Measurements from ENCODE around the gene GMDS. TPM values are rescaled to one million over a fixed set of nuclear protein-coding genes. Genes with fewer than 3 reads are reported as not detected.

The GMDS gene
- total RNA-seq, 4 donors from 2014 or later, result 3.4 to 7.2 (median 4.6) TPM

GRCh38 chr6:2077826-2078225, 167.6 kb downstream of the GMDS start:
- Histone ChIP-seq H3K27ac (no peak overlapping the region), H3K36me3 (no peaks in the 10 kb centered on the region)

GRCh38 chr6:2073476-2073875, 171.9 kb downstream of the GMDS start:
- in situ Hi-C loops (cut with MboI; ENCODE audit: low sequenced_read_pairs in 4 of 4), result no loop called here

More at GRCh38 chr6:2077826-2078225, 167.6 kb downstream of the GMDS start:
- H3K27me3 ChIP-seq, result no peaks in the 10 kb centered on the region
- in situ Hi-C loops (cut with MboI; ENCODE audit: low sequenced_read_pairs in 4 of 4) (no loop called here), intact Hi-C loops (cut with DNase I; ENCODE audit: low total_unique reads) (no loop called here)
- ATAC-seq (no peak), DNase-seq (no peak)
- H3K4me1 ChIP-seq, result no peaks in the 10 kb centered on the region
- no peaks in the 10 kb centered on the region for H3K9me3 ChIP-seq
- no peak for TF ChIP-seq CTCF (IDR thresholded peaks at IDR 0.05 in 4 of 5, conservative IDR thresholded peaks at IDR 0.05 in 1 of 5)
- TF ChIP-seq POLR2A (IDR thresholded peaks at IDR 0.05), result no peak
- H3K4me3 ChIP-seq, result no peak overlapping the region

GRCh38 chr6:2072453-2072852, 173.0 kb downstream of the GMDS start:
- H3K36me3 ChIP-seq, result no peaks in the 10 kb centered on the region
- no peak for TF ChIP-seq POLR2A (IDR thresholded peaks at IDR 0.05)
- TF ChIP-seq CTCF (IDR thresholded peaks at IDR 0.05 in 4 of 5, conservative IDR thresholded peaks at IDR 0.05 in 1 of 5), result no peak
- intact Hi-C loops (cut with DNase I; ENCODE audit: low total_unique reads), result no loop called here
- no peaks in the 10 kb centered on the region for H3K9me3 ChIP-seq
- H3K4me3 ChIP-seq, result no peak overlapping the region
- no peaks in the 10 kb centered on the region for H3K4me1 ChIP-seq
- no peaks in the 10 kb centered on the region for H3K27me3 ChIP-seq
- H3K27ac ChIP-seq, result no peak overlapping the region
- ATAC-seq (no peak), DNase-seq (no peak)
- in situ Hi-C loops (cut with MboI; ENCODE audit: low sequenced_read_pairs in 4 of 4), result no loop called here

More at GRCh38 chr6:2073476-2073875, 171.9 kb downstream of the GMDS start:
- no peak overlapping the region for H3K4me3 ChIP-seq
- no peaks in the 10 kb centered on the region for H3K27me3 ChIP-seq
- H3K4me1 ChIP-seq, result no peaks in the 10 kb centered on the region
- ATAC-seq (no peak), DNase-seq (no peak)
- TF ChIP-seq CTCF (IDR thresholded peaks at IDR 0.05 in 4 of 5, conservative IDR thresholded peaks at IDR 0.05 in 1 of 5) (no peak), POLR2A (IDR thresholded peaks at IDR 0.05) (no peak)
- intact Hi-C loops (cut with DNase I; ENCODE audit: low total_unique reads), result no loop called here
- no peak overlapping the region for H3K27ac ChIP-seq
- H3K36me3 ChIP-seq, result no peaks in the 10 kb centered on the region
- H3K9me3 ChIP-seq, result no peaks in the 10 kb centered on the region

GRCh38 chr6:2063547-2063946, 181.9 kb downstream of the GMDS start:
- intact Hi-C loops (cut with DNase I; ENCODE audit: low total_unique reads), result no loop called here
- Histone ChIP-seq H3K9me3 (no peaks in the 10 kb centered on the region), H3K4me1 (no peaks in the 10 kb centered on the region), H3K36me3 (no peaks in the 10 kb centered on the region), H3K4me3 (no peak overlapping the region), H3K27ac (no peak overlapping the region), H3K27me3 (no peaks in the 10 kb centered on the region)
- DNase-seq (no peak), ATAC-seq (no peak)
- in situ Hi-C loops (cut with MboI; ENCODE audit: low sequenced_read_pairs in 4 of 4), result no loop called here
- TF ChIP-seq CTCF (IDR thresholded peaks at IDR 0.05 in 4 of 5, conservative IDR thresholded peaks at IDR 0.05 in 1 of 5) (no peak), POLR2A (IDR thresholded peaks at IDR 0.05) (no peak)

- no peak for TF ChIP-seq CTCF (IDR thresholded peaks at IDR 0.05 in 4 of 5, conservative IDR thresholded peaks at IDR 0.05 in 1 of 5)
- TF ChIP-seq POLR2A (IDR thresholded peaks at IDR 0.05), result no peak
- in situ Hi-C loops (cut with MboI; ENCODE audit: low sequenced_read_pairs in 4 of 4) (no loop called here), intact Hi-C loops (cut with DNase I; ENCODE audit: low total_unique reads) (no loop called here)
- Histone ChIP-seq H3K27me3 (no peaks in the 10 kb centered on the region), H3K4me3 (no peak overlapping the region), H3K27ac (no peak overlapping the region), H3K36me3 (no peaks in the 10 kb centered on the region), H3K4me1 (no peaks in the 10 kb centered on the region), H3K9me3 (no peaks in the 10 kb centered on the region)
- DNase-seq (no peak), ATAC-seq (no peak)
Measured at GRCh38 chr6:2061880-2062279, 183.5 kb downstream of the GMDS start.

Measured in gastrocnemius medialis (tissue), 4 donors.